ENCODE data around the gene KCTD7. TPM values are rescaled to one million over a fixed set of nuclear protein-coding genes. Genes with fewer than 3 reads are reported as not detected.
"Not testable (repeated sequence)": the region's sequence is repeated elsewhere in the genome, so short reads cannot be mapped to it uniquely, and the experiment has no call there.

The KCTD7 gene
- total RNA-seq, 1 donor from 2014 or later, result 8.0 TPM

- intact Hi-C loops (cut with DNase I), result no loop called here
- ATAC-seq (ENCODE audit: poor library complexity), result peak; percentile 4
Measured at GRCh38 chr7:66668677-66669076, 40.0 kb downstream of the KCTD7 start.

GRCh38 chr7:66669088-66669487, 40.4 kb downstream of the KCTD7 start:
- ATAC-seq (ENCODE audit: poor library complexity) (peak; percentile 65), DNase-seq (peak; percentile 71)
- intact Hi-C loops (cut with DNase I), result no loop called here

More at GRCh38 chr7:66668677-66669076, 40.0 kb downstream of the KCTD7 start:
- DNase-seq, result no peak

DNA sequence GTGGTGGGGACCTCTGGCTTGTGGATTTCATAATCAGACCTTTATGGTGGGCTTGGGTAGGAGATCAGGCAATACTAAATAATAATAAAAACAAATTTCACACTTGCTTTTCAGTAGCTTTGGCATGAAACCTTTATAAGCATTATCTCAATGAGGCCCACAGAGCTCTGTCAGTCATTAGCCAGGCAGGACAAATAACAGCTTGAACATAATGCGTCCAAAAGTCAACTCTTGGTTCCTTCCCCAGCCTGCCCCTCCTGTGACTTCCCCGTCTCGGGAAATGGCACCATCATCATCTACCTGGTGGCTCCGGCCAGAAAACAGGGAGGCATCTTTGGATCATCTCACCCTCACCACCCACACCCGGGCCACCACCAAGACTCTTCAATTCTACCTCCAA, 40.8 kb downstream of the KCTD7 start:
- intact Hi-C loops (cut with DNase I), result no loop called here
- no peak for DNase-seq
- no peak for ATAC-seq (ENCODE audit: poor library complexity)

- ATAC-seq (ENCODE audit: poor library complexity), result no peak
- DNase-seq, result no peak
- intact Hi-C loops (cut with DNase I), result no loop called here
Measured at GRCh38 chr7:66671034-66671433, 42.4 kb downstream of the KCTD7 start.

DNA sequence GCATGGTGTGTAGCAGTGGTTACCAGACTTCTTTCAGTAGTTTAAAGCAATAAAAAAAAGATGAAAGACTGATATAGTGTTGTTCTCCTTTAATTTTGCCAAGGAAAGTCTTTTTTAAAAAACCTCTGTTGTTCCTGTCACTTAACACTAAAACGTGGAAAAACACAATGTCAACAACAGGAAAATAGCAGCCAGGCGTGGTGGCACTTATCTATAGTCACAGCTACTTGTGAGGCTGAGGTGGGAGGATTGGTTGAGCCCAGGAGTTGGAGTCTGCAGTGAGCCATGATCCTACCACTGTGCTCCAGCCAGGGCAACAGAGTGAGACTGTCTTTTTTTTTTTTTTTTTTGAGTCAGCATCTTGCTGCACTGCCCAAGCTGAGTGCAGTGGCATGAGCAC, 42.8 kb downstream of the KCTD7 start:
- intact Hi-C loops (cut with DNase I); DNase-seq; ATAC-seq (ENCODE audit: poor library complexity): not testable (repeated sequence)

DNA sequence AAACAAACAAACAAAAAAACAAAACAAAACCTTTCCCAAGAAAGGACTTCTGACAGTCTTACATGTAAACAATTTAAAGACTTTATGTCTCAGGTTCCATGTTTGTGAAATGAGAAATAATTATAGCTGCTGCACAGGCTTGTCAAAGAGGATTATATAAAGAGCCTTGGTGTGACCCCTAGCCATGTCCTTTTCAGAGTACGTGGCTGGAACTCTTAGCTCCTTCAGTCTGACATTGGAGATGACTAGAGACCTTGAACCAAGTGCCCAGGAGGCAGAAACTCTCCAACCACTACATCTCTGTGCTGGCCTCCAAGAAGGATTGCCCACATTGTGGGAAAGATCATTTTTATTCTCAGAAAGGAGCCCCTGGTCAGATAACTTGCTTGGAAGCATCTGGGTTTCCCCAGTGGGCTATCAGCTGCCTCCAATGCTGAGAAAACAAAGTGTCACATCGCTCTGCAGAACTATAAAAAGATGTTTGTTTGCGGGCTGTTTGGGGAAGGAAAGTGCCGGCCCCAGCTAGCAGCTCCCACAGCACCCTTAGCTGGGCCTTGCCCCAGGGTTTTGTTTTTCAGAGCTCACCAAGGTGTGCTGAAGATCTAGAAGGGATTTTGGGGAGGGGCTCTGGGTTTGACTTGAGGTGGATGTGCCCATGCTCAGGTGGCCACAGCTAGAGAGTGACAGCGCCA, 43.9 kb downstream of the KCTD7 start:
- peak; percentile 42 for ATAC-seq (ENCODE audit: poor library complexity)
- intact Hi-C loops (cut with DNase I); DNase-seq: not testable (repeated sequence)

DNA sequence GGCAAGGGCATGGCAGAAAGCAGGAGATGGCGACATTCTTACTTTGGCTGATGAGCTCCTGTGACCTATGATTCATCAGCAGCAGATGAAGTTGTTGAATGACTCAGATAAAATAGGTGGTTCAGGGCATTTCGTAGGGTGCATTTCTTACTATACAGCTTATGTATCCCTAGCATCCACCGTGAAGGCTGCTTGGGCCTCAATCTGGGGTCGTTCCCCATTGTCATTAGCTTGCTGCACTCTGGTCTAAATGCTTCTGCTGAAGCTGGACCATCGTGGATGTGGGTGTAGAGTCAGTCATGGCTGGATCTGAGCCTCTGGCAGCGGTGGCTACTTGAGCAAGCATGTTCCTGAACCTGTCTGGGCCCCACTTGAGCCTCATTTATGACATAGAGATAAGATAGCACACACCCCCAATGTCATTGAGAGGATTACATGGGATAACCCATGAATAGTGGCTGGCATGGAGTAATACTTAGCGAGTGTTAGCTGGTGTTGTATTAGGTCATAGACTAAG, 44.5 kb downstream of the KCTD7 start:
- intact Hi-C loops (cut with DNase I); DNase-seq: not testable (repeated sequence)
- peak; percentile 31 for ATAC-seq (ENCODE audit: poor library complexity)

- no peak for DNase-seq
- intact Hi-C loops (cut with DNase I), result no loop called here
Measured at GRCh38 chr7:66679633-66680244, 51.1 kb downstream of the KCTD7 start.

GRCh38 chr7:66681491-66682349, 53.0 kb downstream of the KCTD7 start:
- ATAC-seq (ENCODE audit: poor library complexity), result peak; percentile 99
- DNase-seq, result peak; percentile 99
- intact Hi-C loops (cut with DNase I), result no loop called here

More at GRCh38 chr7:66679633-66680244, 51.1 kb downstream of the KCTD7 start:
- no peak for ATAC-seq (ENCODE audit: poor library complexity)

- ATAC-seq (ENCODE audit: poor library complexity), result peak; percentile 20
- intact Hi-C loops (cut with DNase I), result no loop called here
- peak; percentile 70 for DNase-seq
Measured at GRCh38 chr7:66682350-66683093, 53.8 kb downstream of the KCTD7 start.

GRCh38 chr7:66683094-66683769, 54.6 kb downstream of the KCTD7 start:
- intact Hi-C loops (cut with DNase I); ATAC-seq (ENCODE audit: poor library complexity); DNase-seq: not testable (repeated sequence)

DNA sequence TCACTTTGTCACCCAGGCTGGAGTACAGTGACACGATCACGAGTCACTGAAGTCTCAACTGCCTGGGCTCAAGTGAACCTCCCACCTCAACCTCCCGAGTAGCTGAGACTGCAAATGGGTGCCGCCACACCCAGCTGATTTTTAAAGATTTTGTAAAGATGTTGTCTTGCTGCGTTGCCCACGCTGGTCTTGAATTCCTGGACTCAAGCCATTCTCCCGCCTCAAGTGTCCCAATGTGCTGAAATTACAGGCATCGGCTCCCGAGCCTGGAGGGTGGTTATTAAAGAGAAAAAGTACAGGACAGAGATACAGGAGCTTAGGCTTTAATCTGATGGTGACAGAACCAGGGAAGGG, 55.1 kb downstream of the KCTD7 start:
- no peak for DNase-seq
- intact Hi-C loops (cut with DNase I), result no loop called here
- no peak for ATAC-seq (ENCODE audit: poor library complexity)

GRCh38 chr7:66685663-66686062, 57.0 kb downstream of the KCTD7 start:
- DNase-seq; ATAC-seq (ENCODE audit: poor library complexity); intact Hi-C loops (cut with DNase I): not testable (repeated sequence)

DNA sequence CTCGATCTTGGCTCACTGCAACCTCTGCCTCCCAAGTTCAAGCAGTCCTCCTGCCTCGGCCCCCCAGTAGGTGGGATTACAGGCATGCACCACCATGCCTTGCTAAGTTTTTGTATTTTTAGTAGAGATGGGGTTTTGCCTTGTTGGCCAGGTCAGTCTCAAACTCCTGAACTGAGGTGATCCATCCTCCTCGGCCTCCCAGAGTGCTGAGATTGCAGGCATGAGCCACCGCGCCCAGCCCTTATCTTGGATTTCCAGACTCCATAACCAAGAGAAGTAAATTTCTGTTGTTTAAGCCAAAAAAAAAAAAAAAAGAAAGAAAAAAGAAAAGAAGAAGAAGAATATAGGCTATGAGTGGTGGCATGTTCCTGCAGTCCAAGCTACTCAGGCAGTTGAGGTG, 58.5 kb downstream of the KCTD7 start:
- intact Hi-C loops (cut with DNase I), result no loop called here
- no peak for DNase-seq
- ATAC-seq (ENCODE audit: poor library complexity), result no peak

DNA sequence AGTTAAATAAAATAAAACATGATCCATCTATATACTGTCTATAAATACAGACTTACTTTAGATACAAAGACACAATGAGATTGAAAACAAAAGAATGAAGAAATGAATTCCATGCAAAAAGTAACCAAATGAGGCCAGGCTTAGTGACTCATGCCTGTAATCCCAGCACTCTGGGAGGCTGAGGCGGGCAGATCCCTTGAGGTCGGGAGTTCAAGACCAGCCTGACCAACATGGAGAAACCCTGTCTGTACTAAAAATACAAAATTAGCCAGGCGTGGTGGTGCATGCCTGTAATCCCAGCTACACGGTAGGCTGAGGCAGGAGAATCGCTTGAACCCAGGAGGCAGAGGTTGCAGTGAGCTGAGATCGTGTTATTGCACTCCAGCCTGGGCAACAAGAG, 59.0 kb downstream of the KCTD7 start:
- intact Hi-C loops (cut with DNase I); DNase-seq; ATAC-seq (ENCODE audit: poor library complexity): not testable (repeated sequence)

GRCh38 chr7:66689081-66689480, 60.4 kb downstream of the KCTD7 start:
- DNase-seq (no peak), ATAC-seq (ENCODE audit: poor library complexity) (no peak)
- intact Hi-C loops (cut with DNase I), result no loop called here

- ATAC-seq (ENCODE audit: poor library complexity) (no peak), DNase-seq (no peak)
- intact Hi-C loops (cut with DNase I), result no loop called here
Measured at GRCh38 chr7:66693331-66693730, 64.7 kb downstream of the KCTD7 start.
